IMR-90 (cell line): ENCODE results near the gene MACIR. TPM values are rescaled to one million over a fixed set of nuclear protein-coding genes. Genes with fewer than 3 reads are reported as not detected.

Experiments used
- ATAC-seq: fragments of 200-7000 bp; cut with Tn5 transposase; 2 replicates; pipeline ENCODE4 v1.9.1; 2020; ENCODE audit warnings: low read depth, mild to moderate bottlenecking, moderate library complexity
- BruUV-seq: library from RNA; stranded (reverse); fragments of 400-500 nt; replicated peaks from 2 replicates; lab custom pipeline; 2021; lab: Mats Ljungman, UMichigan
- CTCF ChIA-PET: fragments of 300-600 bp; formaldehyde crosslinking; extraction: SDS; loops from one replicate; lab custom pipeline; 2021; ENCODE audit warnings: antibody characterized with exemption; lab: Yijun Ruan, JAX
- POLR2A ChIA-PET: fragments of 300-600 bp; sonication (Branson Sonifier 250); formaldehyde crosslinking; loops from one replicate; lab custom pipeline; 2022; ENCODE audit warnings: antibody characterized with exemption; ENCODE audit not compliant: unreplicated experiment; lab: Charles Lee
- DNase-seq: peaks from one replicate; pipeline ENCODE4 v3.0.0; 2013
- H2AFZ ChIP-seq: replicated peaks from 2 replicates; pipeline ENCODE3; 2013; ENCODE audit warnings: low read length, mild to moderate bottlenecking; ENCODE audit not compliant: poor library complexity
- H2AK5ac ChIP-seq: 2 replicates; pipeline ENCODE4 v1.6.1; 2013; ENCODE audit warnings: low read depth, low read length, inconsistent platforms
- H2AK9ac ChIP-seq: replicated peaks from 2 replicates; pipeline ENCODE3; 2013; ENCODE audit warnings: mild to moderate bottlenecking, low read depth, low read length, moderate library complexity; ENCODE audit not compliant: poor library complexity
- H2BK120ac ChIP-seq: 2 replicates; pipeline ENCODE4 v1.6.1; 2013; ENCODE audit warnings: low read depth, low read length, inconsistent platforms
- H2BK15ac ChIP-seq: 3 replicates; pipeline ENCODE4 v1.6.1; 2013; ENCODE audit warnings: low read depth, low read length, inconsistent platforms
- H2BK20ac ChIP-seq: 2 replicates; pipeline ENCODE4 v1.6.1; 2013; ENCODE audit warnings: low read depth, mild to moderate bottlenecking, inconsistent platforms, low read length, moderate library complexity
- H2BK5ac ChIP-seq: 2 replicates; pipeline ENCODE4 v1.6.1; 2013; ENCODE audit warnings: mild to moderate bottlenecking, low read depth, low read length, inconsistent platforms; ENCODE audit not compliant: poor library complexity, severe bottlenecking
- H3K14ac ChIP-seq: replicated peaks from 2 replicates; pipeline ENCODE4 v1.6.1; 2013; ENCODE audit warnings: low read depth, low read length, inconsistent platforms
- H3K18ac ChIP-seq: 2 replicates; pipeline ENCODE4 v1.6.1; 2013; ENCODE audit warnings: low read depth, low read length, control low read depth
- H3K23ac ChIP-seq: 2 replicates; pipeline ENCODE4 v1.6.1; 2013; ENCODE audit warnings: low read depth, low read length, inconsistent platforms
- H3K27ac ChIP-seq: 2 replicates; pipeline ENCODE4 v1.5.1; 2013; ENCODE audit warnings: mild to moderate bottlenecking, control low read depth, low read length; ENCODE audit not compliant: insufficient read depth
- H3K27me3 ChIP-seq: 2 replicates; pipeline ENCODE4 v1.6.1; 2013; ENCODE audit warnings: low read length; ENCODE audit not compliant: control insufficient read depth, insufficient read depth
- H3K36me3 ChIP-seq: 2 replicates; pipeline ENCODE4 v1.6.1; 2013; ENCODE audit warnings: low read length, mixed read lengths; ENCODE audit not compliant: control insufficient read depth, insufficient read depth
- H3K4ac ChIP-seq: 2 replicates; pipeline ENCODE4 v1.6.1; 2013; ENCODE audit warnings: low read depth, low read length, inconsistent platforms
- H3K4me1 ChIP-seq: 2 replicates; pipeline ENCODE4 v1.6.1; 2013; ENCODE audit warnings: low read length, mixed read lengths; ENCODE audit not compliant: control insufficient read depth, insufficient read depth
- H3K4me2 ChIP-seq: 2 replicates; pipeline ENCODE4 v1.6.1; 2013; ENCODE audit warnings: low read depth, mild to moderate bottlenecking, control low read depth, low read length, moderate library complexity
- H3K4me3 ChIP-seq: 2 replicates; pipeline ENCODE4 v1.5.1; 2013; ENCODE audit warnings: low read depth, mild to moderate bottlenecking, control low read depth, low read length, moderate library complexity; ENCODE audit not compliant: insufficient read depth
- H3K56ac ChIP-seq: 2 replicates; pipeline ENCODE4 v1.6.1; 2013; ENCODE audit warnings: low read length, inconsistent platforms; ENCODE audit not compliant: insufficient read depth; ENCODE audit errors: extremely low read depth
- H3K79me1 ChIP-seq, 2 experiments: 2 replicates each; pipeline ENCODE4 v1.6.1; 2013; ENCODE audit warnings: low read length in 2 of 2, inconsistent platforms in 1 of 2, low read depth in 1 of 2
- H3K9ac ChIP-seq: 2 replicates; pipeline ENCODE4 v1.6.1; 2013; ENCODE audit warnings: low read depth, low read length, control low read depth
- H3K9me1 ChIP-seq: 2 replicates; pipeline ENCODE4 v1.6.1; 2013; ENCODE audit warnings: low read length, inconsistent platforms; ENCODE audit not compliant: insufficient read depth
- H3K9me3 ChIP-seq: 2 replicates; pipeline ENCODE4 v1.6.1; 2013; ENCODE audit warnings: low read length; ENCODE audit not compliant: control insufficient read depth, insufficient read depth
- H4K20me1 ChIP-seq: 2 replicates; pipeline ENCODE4 v1.6.1; 2013; ENCODE audit warnings: low read length, inconsistent platforms; ENCODE audit not compliant: insufficient read depth
- H4K5ac ChIP-seq: 2 replicates; pipeline ENCODE4 v1.6.1; 2013; ENCODE audit warnings: mild to moderate bottlenecking, low read depth, low read length, control low read depth
- H4K8ac ChIP-seq, 2 experiments: 2 replicates each; pipeline ENCODE4 v1.6.1; 2013; ENCODE audit warnings: low read depth in 2 of 2, low read length in 2 of 2, control low read depth in 1 of 2, inconsistent platforms in 1 of 2
- H4K91ac ChIP-seq: 2 replicates; pipeline ENCODE4 v1.6.1; 2013; ENCODE audit warnings: low read depth, low read length, inconsistent platforms; ENCODE audit not compliant: insufficient read depth
- CHD1 ChIP-seq: IDR thresholded peaks from 2 replicates; pipeline ENCODE4 v1.6.1; 2012; ENCODE audit warnings: low read depth, low read length, improper control_type of control experiment
- CTCF ChIP-seq: conservative IDR thresholded peaks from 2 replicates; pipeline ENCODE4 v1.5.1; 2012; ENCODE audit warnings: mild to moderate bottlenecking, low read depth, low read length, improper control_type of control experiment
- MAFK ChIP-seq: IDR thresholded peaks from 2 replicates; pipeline ENCODE4 v1.6.1; 2012; ENCODE audit warnings: low read depth, low read length, improper control_type of control experiment
- MAZ ChIP-seq: IDR thresholded peaks from 2 replicates; pipeline ENCODE4 v1.6.1; 2012; ENCODE audit warnings: low read depth, mild to moderate bottlenecking, low read length, improper control_type of control experiment, moderate library complexity, borderline replicate concordance
- MXI1 ChIP-seq: IDR thresholded peaks from 2 replicates; pipeline ENCODE4 v1.6.1; 2012; ENCODE audit warnings: low read depth, mild to moderate bottlenecking, low read length, moderate library complexity, borderline replicate concordance
- NFE2L2 ChIP-seq: fragments of 150-350 bp; IDR thresholded peaks from 2 replicates; pipeline ENCODE4 v1.6.1; 2016; ENCODE audit warnings: low read depth, mild to moderate bottlenecking, low read length
- SMC3 ChIP-seq: fragments of 150-350 bp; IDR thresholded peaks from 2 replicates; pipeline ENCODE4 v1.6.1; 2016; ENCODE audit warnings: low read depth, mild to moderate bottlenecking, antibody characterized with exemption, low read length, moderate library complexity
- USF2 ChIP-seq: fragments of 150-350 bp; IDR thresholded peaks from 2 replicates; pipeline ENCODE4 v1.6.1; 2017; ENCODE audit warnings: mild to moderate bottlenecking, antibody characterized with exemption, low read length, low read depth
- WGBS, 2 experiments: methylation state at CpG; one replicate each; pipeline versions ENCODE4 v1.1.5 to v1.1.7; 2013; ENCODE audit warnings: missing lambda C conversion rate in 2 of 2; ENCODE audit not compliant: insufficient read length in 1 of 2; ENCODE audit errors: extremely low coverage in 2 of 2; 5-methylcytosine and 5-hydroxymethylcytosine counted together
- dilution Hi-C: fragments of 300-500 bp; cut with HindIII; formaldehyde crosslinking; loops from one replicate; pipeline ENCODE4 v1.14.3; 2018; ENCODE audit warnings: low sequenced_read_pairs; ENCODE audit not compliant: unreplicated experiment
- in situ Hi-C: fragments of 300-500 bp; cut with MboI; formaldehyde crosslinking; loops from 3 replicates; pipeline ENCODE4 v1.14.3; 2019; ENCODE audit warnings: low sequenced_read_pairs, inconsistent platforms, mixed read lengths
- intact Hi-C: fragments of 100-400 bp; cut with micrococcal nuclease; formaldehyde crosslinking; loops from 2 replicates; pipeline ENCODE4 v1.10.0; 2022
- polyA plus RNA-seq, 3 experiments: library from polyadenylated mRNA; depleted of rRNA; stranded (reverse); fragments of >200 nt; gene quantifications; 2 replicates each; pipeline ENCODE4 v1.2.3, GENCODE V29; 2012; ENCODE audit warnings: low replicate concordance in 1 of 3
- total RNA-seq: library from RNA; depleted of rRNA; stranded (reverse); fragments of >200 nt; gene quantifications from 2 replicates; pipeline ENCODE4 v1.2.3, GENCODE V29; 2012

MACIR gene
- total and polyA plus RNA-seq, 2 of the 4 experiments (the other 2 are of a cell fraction) = 11.1 to 21.3 TPM

- no peak for ATAC-seq
- no peak overlapping the region for H2AK9ac ChIP-seq
- no peak overlapping the region for H2AK5ac ChIP-seq
- no peak for DNase-seq
- H3K27me3 ChIP-seq = no peaks in the 10 kb centered on the region
- H2BK15ac ChIP-seq = no peak overlapping the region
- no peak overlapping the region for H3K4me3 ChIP-seq
- H3K9ac ChIP-seq = no peak overlapping the region
- CTCF ChIA-PET = no interaction called here
- peaks cover 1% of the 10 kb centered on the region; the same call in 1 of the 2 replicates for H3K4me1 ChIP-seq
- no peaks in the 10 kb centered on the region for H3K9me3 ChIP-seq
- BruUV-seq = no TSS peak
- no peak overlapping the region for H3K27ac ChIP-seq
- no peak overlapping the region for H3K23ac ChIP-seq
- no peak overlapping the region for H2BK5ac ChIP-seq
- H2BK120ac ChIP-seq = no peak overlapping the region
- intact Hi-C loops = no loop called here
- H3K4me2 ChIP-seq = no peak overlapping the region
- H3K18ac ChIP-seq = no peak overlapping the region
- no peak overlapping the region for H2BK20ac ChIP-seq
- H3K14ac ChIP-seq = no peak overlapping the region
- dilution Hi-C loops = no loop called here
- no peak overlapping the region for H3K4ac ChIP-seq
- H3K36me3 ChIP-seq = no peaks in the 10 kb centered on the region
- no peak overlapping the region for H4K8ac ChIP-seq
- H3K56ac ChIP-seq = no peak overlapping the region
- POLR2A ChIA-PET = no interaction called here
- in situ Hi-C loops = no loop called here
- no peak overlapping the region for H4K5ac ChIP-seq
- no peaks in the 10 kb centered on the region for H3K9me1 ChIP-seq
- TF ChIP-seq MXI1 (no peak), USF2 (no peak), SMC3 (no peak), MAZ (no peak), MAFK (no peak), CHD1 (no peak), CTCF (no peak), NFE2L2 (no peak)
- H4K20me1 ChIP-seq = no peaks in the 10 kb centered on the region
- no peak overlapping the region for H4K91ac ChIP-seq
- H2AFZ ChIP-seq = no peak overlapping the region
- WGBS, 2 experiments = 100% methylated on average over 2 of the region's 4 CpGs; no CpG with 5 or more reads in 1 of the 2 experiments
- no peaks in the 10 kb centered on the region for H3K79me1 ChIP-seq
These were observed 33.0 kb downstream of the MACIR start for GRCh38 chr5:103291606-103292005.
